Endothelial cell (in vitro differentiated cells): ENCODE results near the gene CYSRT1. TPM values are rescaled to one million over a fixed set of nuclear protein-coding genes. Genes with fewer than 3 reads are reported as not detected.

ENCODE experiments used
- DNase-seq: peaks from one replicate; pipeline ENCODE4 v3.0.0; 2021; ENCODE audit warnings: low spot score
- H3K27ac Mint-ChIP-seq: one replicate; pipeline ENCODE4 v1.8.0; 2021; ENCODE audit warnings: mixed read lengths, inconsistent platforms; ENCODE audit not compliant: unreplicated experiment
- H3K27me3 Mint-ChIP-seq: one replicate; pipeline ENCODE4 v1.8.0; 2021; ENCODE audit warnings: mild to moderate bottlenecking, moderate library complexity, mixed read lengths, inconsistent platforms; ENCODE audit not compliant: unreplicated experiment
- H3K36me3 Mint-ChIP-seq: one replicate; pipeline ENCODE4 v1.8.0; 2021; ENCODE audit warnings: mild to moderate bottlenecking, low read depth, mixed read lengths, inconsistent platforms; ENCODE audit not compliant: unreplicated experiment
- H3K4me1 Mint-ChIP-seq: one replicate; pipeline ENCODE4 v1.8.0; 2021; ENCODE audit warnings: mild to moderate bottlenecking, mixed read lengths, inconsistent platforms; ENCODE audit not compliant: unreplicated experiment
- H3K4me3 Mint-ChIP-seq: one replicate; pipeline ENCODE4 v1.8.0; 2021; ENCODE audit warnings: mild to moderate bottlenecking, mixed read lengths, inconsistent platforms; ENCODE audit not compliant: unreplicated experiment
- H3K9me3 Mint-ChIP-seq: one replicate; pipeline ENCODE4 v1.8.0; 2021; ENCODE audit warnings: mixed read lengths, inconsistent platforms; ENCODE audit not compliant: unreplicated experiment
- CTCF ChIP-seq: fragments of 200-600 bp; sonication (generic); IDR thresholded peaks from one replicate; pipeline ENCODE4 v1.5.0; 2021; ENCODE audit warnings: antibody characterized with exemption; ENCODE audit not compliant: unreplicated experiment
- total RNA-seq: library from RNA; stranded (reverse); fragmentation: NEBNext Ultra II Directional; extraction: Animal tissue kit (Norgen Biotek cat#: 25700); gene quantifications from one replicate; pipeline ENCODE4 v1.2.1, GENCODE V29; 2021; ENCODE audit not compliant: unreplicated experiment

CYSRT1 gene
- total RNA-seq, 1 donor from 2014 or later = 1.4 TPM

- TF ChIP-seq CTCF = no peak
- H3K27me3 Mint-ChIP-seq = peaks cover 2% of the 10 kb centered on the region
- peak overlapping the region; percentile 68 for H3K4me3 Mint-ChIP-seq
- H3K36me3 Mint-ChIP-seq = peaks cover 11% of the 10 kb centered on the region
- peaks cover 7% of the 10 kb centered on the region for H3K4me1 Mint-ChIP-seq
- no peaks in the 10 kb centered on the region for H3K9me3 Mint-ChIP-seq
- no peak overlapping the region for H3K27ac Mint-ChIP-seq
- DNase-seq = no peak
Observed at GRCh38 chr9:137183980-137184595, 40.9 kb upstream of the CYSRT1 start.

GRCh38 chr9:137184881-137185660 lies 39.9 kb upstream of the CYSRT1 start:
- no peak for DNase-seq
- H3K4me3 Mint-ChIP-seq = peak overlapping the region; percentile 7
- peaks cover 11% of the 10 kb centered on the region for H3K4me1 Mint-ChIP-seq
- H3K36me3 Mint-ChIP-seq = peaks cover 11% of the 10 kb centered on the region
- peaks cover 6% of the 10 kb centered on the region for H3K27me3 Mint-ChIP-seq
- no peak overlapping the region for H3K27ac Mint-ChIP-seq
- TF ChIP-seq CTCF = no peak
- H3K9me3 Mint-ChIP-seq = no peaks in the 10 kb centered on the region

- peaks cover 11% of the 10 kb centered on the region for H3K36me3 Mint-ChIP-seq
- peaks cover 11% of the 10 kb centered on the region for H3K4me1 Mint-ChIP-seq
- no peak for TF ChIP-seq CTCF
- H3K27me3 Mint-ChIP-seq = peaks cover 7% of the 10 kb centered on the region
- no peak overlapping the region for H3K27ac Mint-ChIP-seq
- H3K4me3 Mint-ChIP-seq = no peak overlapping the region
- no peak for DNase-seq
- no peaks in the 10 kb centered on the region for H3K9me3 Mint-ChIP-seq
Observed at GRCh38 chr9:137185921-137186320, 39.1 kb upstream of the CYSRT1 start.

GRCh38 chr9:137186385-137186784 lies 38.6 kb upstream of the CYSRT1 start:
- H3K4me3 Mint-ChIP-seq = peak overlapping the region; percentile 94
- peaks cover 11% of the 10 kb centered on the region for H3K36me3 Mint-ChIP-seq

More at GRCh38 chr9:137186385-137186784, 38.6 kb upstream of the CYSRT1 start:
- no peak for TF ChIP-seq CTCF
- Mint-ChIP-seq H3K27ac (peak overlapping the region; percentile 38), H3K9me3 (no peaks in the 10 kb centered on the region), H3K27me3 (peaks cover 7% of the 10 kb centered on the region), H3K4me1 (peaks cover 11% of the 10 kb centered on the region)
- no peak for DNase-seq
